IPS-11a (cell line): Measurements from ENCODE around the gene WEE2.
"Not testable (repeated sequence)": the region's sequence is repeated elsewhere in the genome, so short reads cannot be mapped to it uniquely, and the experiment has no call there.

Source experiments
- H3K4me3 ChIP-seq: one replicate; pipeline ENCODE4 v1.5.1; 2013; ENCODE audit warnings: low read depth, low read length, control low read depth

WEE2 gene

GRCh38 chr7:141763797-141764196 is 55.6 kb downstream of the WEE2 start, which contains the start of gene TAS2R3:
Gene TAS2R3, plus strand, starts transcription at chr7:141764097. Its CDS starts 62 bp downstream, at chr7:141764159.
- no peak within 1 kb of the TSS for H3K4me3 ChIP-seq

- not testable (repeated sequence) for H3K4me3 ChIP-seq
Measured at GRCh38 chr7:141770083-141770583, 62.0 kb downstream of the WEE2 start.

- H3K4me3 ChIP-seq: no peak within 1 kb of the TSS
Measured at GRCh38 chr7:141776374-141776773, 68.2 kb downstream of the WEE2 start, which contains the start of gene TAS2R4. Gene TAS2R4, plus strand, starts transcription at chr7:141776674. Its CDS starts 1,815 bp downstream, at chr7:141778489.
